Cardiac septum (tissue), 1 donor: ENCODE measurements around the gene FARP2. TPM values are rescaled to one million over a fixed set of nuclear protein-coding genes. Genes with fewer than 3 reads are reported as not detected.

Source experiments
- DNase-seq: peaks from one replicate; pipeline ENCODE4 v3.0.0-alpha.2; 2020; ENCODE audit warnings: low spot score
- intact Hi-C: fragments of 100-400 bp; cut with DNase I; formaldehyde crosslinking; loops from one replicate; pipeline ENCODE4 v1.14.0; 2022
- microRNA-seq: library from miRNA; unstranded; fragments of <30 nt; microRNA quantifications from one replicate; pipeline ENCODE4 v1.2.0, GENCODE V29; 2020
- total RNA-seq: library from RNA; stranded (reverse); fragmentation: NEBNext Ultra II Directional; extraction: Animal tissue kit (Norgen Biotek cat#: 25700); gene quantifications from one replicate; pipeline ENCODE4 v1.2.1, GENCODE V29; 2021
- donor health status: DM: no; HTN: no; CAD: no.

FARP2 gene
- total RNA-seq, 1 donor from 2014 or later: 24.4 TPM

DNA sequence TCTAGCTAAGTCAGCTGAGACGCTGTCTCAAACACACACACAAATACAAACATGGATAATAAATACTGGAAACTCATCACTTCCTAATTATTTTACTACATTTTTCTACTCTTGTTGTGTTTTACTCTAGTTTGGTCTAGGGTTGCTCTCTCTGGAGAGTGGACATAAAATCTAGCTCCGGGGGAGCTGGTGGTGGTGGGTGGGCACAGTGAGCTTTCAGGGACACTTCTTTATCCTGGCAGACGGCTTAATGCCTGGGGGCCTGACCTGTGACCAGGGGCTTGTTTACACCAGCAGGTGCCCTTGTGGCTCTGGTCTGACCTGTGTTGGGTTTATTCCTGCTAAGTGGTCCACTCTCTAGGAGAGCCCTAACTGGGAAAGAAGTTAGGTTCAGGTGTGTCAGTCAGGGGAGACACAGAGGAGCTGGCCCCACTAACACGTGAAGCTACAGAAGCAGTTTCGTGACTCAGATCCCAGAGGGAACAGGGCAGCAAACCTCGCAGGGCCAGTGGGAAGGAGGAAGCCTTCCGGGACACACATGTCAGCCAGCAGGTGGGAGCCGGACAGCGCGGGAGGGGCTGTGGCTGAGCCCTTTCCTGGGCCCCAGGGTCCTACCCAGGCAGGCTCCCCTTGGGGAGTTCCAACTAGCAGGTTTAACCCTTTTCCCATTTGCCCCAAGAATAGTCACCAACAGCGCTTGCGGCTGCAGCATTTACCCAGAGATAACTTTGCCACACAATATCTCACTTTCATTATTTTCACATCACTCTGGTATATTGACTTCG lies 180.0 kb downstream of the FARP2 start:
- intact Hi-C loops: no loop called here
- DNase-seq: no peak

DNA sequence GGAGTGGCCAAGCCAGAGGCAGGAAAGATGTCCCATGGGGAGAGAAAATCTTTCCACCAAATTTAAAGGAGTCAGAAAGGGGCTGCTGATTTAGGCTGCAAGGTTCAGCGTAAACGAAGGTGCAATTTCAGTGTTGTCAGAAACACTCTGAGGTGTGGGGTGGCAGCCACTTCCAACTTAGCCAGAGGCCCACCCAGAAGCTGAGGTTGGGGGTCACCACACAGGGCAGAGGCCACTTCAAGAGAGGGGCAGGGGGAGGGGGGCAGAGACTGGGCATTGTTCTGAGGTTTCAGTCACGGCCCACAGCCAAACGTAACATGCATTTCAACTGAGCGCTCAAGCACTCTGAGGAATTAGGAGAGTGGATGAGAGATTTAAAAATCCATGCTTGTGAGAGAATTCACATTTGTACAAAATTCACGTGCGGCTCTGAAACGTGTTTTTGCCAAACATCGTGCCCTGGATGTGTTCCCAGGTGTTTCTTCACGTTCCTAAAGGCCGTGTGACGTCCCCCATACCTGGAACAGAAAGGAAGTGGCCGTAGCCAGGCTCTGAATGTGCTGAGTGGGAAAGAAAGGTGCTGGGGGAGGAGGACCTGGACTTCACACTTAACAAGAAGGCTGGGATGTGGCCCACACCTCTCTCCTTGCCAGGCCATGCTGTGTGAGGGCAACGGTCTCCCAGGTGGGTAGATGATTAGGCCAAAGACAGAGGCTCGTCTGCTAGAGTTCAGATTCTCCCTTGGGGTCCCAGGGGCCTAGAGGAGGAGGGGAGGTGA lies 182.9 kb downstream of the FARP2 start:
- no peak for DNase-seq
- intact Hi-C loops: no loop called here

DNA sequence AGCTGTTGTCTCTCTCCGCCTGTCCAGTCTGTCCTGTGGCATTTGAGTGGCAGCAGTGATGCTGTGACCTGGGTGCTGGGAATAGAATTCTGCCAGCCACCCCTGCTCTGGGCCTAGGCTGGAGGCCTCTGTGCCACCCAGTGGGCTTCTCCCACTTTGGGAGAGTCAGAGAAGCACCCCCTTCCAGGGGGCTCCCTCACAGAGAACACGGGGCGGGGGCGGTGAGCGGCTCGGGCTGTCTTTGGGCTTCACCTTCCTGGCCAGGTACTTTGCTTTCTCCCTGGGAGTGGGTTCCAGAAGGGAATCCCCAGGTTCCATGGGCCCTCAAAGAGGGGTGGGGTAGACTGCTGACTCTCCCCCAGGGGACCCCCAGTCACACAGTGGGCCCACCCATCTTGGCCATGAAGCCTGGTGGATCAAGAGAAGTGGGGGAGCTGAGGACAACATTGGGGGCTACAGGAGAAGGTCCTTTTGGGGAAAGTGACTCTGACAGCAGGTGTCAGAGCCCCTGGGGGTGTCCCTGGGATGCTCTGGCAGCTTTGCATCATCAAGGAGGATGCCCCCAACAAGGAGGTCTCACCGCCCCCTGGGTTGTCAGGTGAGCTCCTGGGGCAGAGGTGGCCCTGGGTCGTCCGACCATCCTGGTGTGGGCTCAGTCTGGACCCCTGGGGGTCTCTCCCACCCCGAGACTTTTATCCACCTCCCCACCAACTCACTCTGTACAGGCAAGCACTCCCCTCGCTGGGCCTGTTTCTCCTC lies 183.7 kb downstream of the FARP2 start:
- no peak for DNase-seq
- intact Hi-C loops: no loop called here

DNA sequence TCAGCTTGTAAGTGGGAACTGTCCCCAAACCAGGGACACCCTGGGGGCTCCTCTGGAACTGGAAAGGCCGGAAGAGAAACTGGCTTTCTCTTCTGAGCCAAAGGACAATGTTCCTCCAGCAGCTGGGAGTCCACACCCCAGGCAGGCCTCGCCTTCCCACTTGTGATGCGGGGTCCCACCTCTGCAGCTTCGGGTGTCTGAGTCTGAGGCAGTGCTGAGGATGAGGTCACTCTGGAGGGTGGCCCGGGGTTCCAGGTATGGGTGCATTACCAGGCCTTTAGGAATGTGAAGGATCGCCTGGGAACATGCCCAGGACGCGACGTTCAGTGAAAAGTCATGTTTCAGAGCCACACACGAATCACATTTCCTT lies 184.3 kb downstream of the FARP2 start:
- no peak for DNase-seq
- intact Hi-C loops: no loop called here

DNA sequence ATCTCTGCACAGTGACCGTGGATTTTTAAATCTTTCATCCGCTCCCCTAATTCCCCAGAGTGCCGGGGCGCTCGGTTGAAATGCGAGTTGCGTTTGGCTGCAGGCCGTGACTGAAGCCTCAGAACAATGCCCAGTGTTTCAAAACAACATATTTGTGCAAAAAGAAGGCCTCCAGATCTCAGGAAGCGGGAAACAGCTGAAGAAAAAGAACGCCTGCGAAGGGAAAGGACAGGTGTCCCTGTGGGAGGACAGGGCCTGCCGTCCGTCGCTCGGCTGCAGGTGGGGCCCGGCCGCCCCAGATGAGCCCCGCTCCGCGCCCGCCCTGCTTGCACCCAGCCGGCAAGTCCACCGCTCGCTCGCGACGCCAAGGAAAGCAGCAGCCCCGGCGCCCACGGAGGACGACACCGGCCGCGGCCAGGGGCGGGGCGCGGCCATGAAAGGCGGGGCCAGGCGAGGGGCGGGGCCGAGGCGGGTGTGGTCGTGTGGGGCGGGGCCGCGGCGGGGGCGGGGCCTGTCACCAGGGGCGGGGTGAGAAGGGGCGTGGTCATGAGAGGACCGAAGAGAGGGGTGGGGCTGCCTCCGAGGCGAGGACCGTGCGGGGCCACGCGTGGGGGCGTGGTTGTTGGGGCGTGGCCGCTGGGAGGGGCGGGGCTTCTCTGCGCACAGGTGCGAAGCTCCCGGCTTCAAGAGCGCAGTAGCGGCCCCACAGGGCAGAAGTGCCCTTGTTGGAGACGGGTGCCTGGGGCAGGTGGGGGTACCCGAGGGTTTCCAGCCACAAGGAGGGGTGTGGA lies 184.9 kb downstream of the FARP2 start:
- intact Hi-C loops: no loop called here
- no peak for DNase-seq

DNA sequence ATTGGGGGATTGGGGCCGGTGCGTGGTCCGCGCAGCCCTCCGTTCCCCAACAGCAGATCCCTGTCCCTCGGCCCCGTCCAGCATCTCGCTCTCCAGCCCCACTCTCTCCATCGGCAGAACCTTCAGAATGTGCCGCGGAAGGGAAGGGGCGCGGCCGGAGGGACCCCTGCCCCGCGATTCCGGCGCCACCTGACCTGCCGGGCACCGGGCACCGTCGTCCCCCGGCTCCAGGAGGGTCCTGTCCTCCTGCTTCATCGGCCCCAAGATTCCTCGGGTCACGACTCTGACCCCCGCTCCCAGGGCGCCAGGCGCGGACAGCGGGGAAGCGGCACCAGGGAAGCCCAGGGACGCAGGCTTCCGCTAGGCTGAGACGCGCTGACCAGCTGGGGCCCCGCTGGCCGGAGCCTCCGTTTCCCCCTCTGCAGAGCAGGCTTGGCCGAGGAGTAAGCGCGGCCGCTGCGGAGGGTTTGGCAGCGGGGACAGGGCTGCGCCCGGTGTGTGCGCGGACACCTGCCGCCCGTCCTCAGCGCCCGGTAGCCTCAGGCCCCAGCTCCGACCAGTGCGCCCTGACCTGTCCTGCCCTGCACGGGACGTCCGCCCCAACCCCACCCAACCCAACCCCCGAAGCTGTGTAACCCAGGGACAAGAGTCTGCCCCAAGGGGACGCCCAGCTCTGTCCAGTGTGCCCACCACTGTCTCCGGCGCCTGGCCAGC lies 185.6 kb downstream of the FARP2 start:
- intact Hi-C loops: no loop called here
- DNase-seq: no peak

DNA sequence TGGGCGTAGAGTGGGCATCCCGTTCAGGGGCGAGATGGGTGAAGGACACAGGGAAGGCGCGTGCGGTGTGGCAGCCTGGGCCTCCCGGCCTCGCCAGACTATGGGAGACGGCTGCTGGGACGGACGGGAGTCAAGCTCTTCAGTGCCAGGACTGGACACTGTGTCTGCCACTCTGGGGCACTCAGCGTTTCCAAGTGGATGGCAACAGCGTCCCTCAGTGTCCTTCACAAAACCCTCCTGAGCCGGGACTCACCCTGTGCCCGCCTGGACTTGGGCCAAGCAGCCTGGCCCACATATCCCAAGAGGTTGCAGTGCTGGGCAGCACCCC lies 186.2 kb downstream of the FARP2 start:
- intact Hi-C loops: no loop called here
- DNase-seq: no peak

Small RNA genes within 50 kb of the gene (microRNA-seq; reads per million reads assigned to microRNA genes)
- gene MIR3133: not detected

Other genes starting within 250 kb of the FARP2 start
- gene PASK, start 206.8 kb upstream of the FARP2 start, total RNA-seq: 2.2 TPM
- gene PPP1R7, start 205.8 kb upstream of the FARP2 start, total RNA-seq: 77.7 TPM
- gene ANO7, start 167.6 kb upstream of the FARP2 start, total RNA-seq: 3.4 TPM
- 356 TPM for gene HDLBP, start 40.6 kb upstream of the FARP2 start, total RNA-seq
- gene SEPTIN2, start 40.4 kb upstream of the FARP2 start, total RNA-seq: 219 TPM
- 95.9 TPM for gene STK25, start 152.3 kb downstream of the FARP2 start, total RNA-seq
- gene BOK, start 202.5 kb downstream of the FARP2 start, total RNA-seq: 4.5 TPM